SKM-1 treated with dmso at 0.1 percent for 144 hours (cell line): ENCODE measurements around the gene AHRR.
"Not testable (repeated sequence)": the region's sequence is repeated elsewhere in the genome, so short reads cannot be mapped to it uniquely, and the experiment has no call there.

Experiments
- DNase-seq: peaks from one replicate; lab custom pipeline; 2025; ENCODE audit not compliant: unreplicated experiment; lab: John Stamatoyannopoulos, UW

AHRR gene

DNA sequence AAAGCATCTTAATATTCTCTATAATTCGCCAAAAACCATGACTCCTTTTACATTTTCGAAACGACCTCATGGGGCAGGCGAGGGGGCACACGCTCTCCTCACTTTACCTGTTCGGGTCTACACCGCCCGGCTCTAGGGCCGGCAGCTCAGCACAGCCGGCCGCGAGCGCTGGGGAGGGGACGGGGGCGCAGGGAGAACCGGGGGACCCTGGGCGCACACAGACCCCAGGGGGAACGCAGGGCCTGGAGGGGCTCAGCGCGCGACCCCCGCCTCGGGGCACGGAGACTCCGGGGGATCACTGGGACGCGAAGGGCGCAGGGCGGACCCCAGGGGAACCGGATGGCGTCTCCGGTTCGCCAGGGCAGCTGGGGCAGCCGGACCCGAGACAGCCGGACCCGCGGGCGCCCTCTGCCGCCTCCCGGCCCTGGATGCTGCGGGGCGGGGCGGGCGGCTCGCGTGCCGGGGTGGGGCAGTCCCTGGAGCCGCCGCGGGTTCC, at the start of gene AHRR:
TSS of gene AHRR (plus strand) at position 485 of the 496 bp plus-strand sequence. CDS start 22,189 bp downstream, outside the sequence.
- DNase-seq = peak; percentile 35

DNA sequence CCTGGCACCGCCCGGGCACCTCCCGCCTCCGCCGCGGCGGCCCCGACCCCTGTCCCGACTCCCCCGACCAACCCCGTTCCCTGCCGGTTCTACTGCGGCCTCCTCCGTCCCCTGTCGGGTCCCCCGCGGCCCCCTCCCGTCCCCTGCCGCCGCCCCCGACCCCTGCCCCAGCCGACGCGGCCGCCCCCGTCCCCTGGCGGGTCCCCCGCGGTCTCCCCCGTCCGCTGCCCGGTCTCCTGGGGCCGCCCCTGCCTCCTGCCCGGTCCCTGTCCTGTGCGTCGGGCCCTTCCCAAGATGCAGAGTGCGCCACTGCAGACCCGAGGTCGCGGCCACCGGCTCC, 49.7 kb upstream of the AHRR start:
- not testable (repeated sequence) for DNase-seq

DNA sequence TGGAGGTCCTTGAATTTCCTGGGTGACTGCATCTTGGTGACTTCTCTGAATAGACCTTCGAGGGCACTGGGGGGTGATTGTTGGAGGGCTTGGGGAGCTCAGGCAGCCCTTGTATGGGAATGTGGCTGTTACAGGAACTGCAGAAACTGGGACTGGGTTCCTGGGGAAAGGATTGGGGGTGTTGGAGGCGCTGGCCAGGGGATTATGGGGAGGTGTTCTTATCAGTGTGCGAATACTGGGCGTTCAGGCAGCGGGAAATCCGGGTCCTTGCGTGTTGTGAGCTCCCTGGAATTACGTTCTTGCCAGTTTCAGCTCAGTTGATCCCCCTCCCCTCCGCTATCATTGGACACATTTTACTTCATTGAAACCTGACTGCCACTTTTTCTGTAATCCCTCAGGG, 48.4 kb upstream of the AHRR start:
- not testable (repeated sequence) for DNase-seq

DNA sequence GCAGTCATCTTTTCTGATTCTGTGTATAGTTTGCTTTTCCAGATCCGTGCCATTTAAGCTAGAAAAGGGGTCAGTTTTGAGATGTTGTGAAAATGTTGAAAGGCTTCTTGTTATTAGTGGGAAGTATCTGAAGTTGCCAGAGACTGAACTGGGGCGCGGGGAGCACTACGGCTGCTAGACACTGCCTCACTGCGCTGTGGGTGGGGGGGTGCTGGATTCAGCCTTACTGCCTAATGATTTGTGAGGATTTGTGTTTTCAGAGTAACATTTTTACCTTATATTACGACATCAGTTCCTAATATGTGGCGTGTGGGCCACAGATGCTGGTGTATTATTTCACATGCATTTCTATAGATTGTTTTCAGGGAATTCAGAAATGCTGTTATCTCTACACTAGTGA, 48.0 kb upstream of the AHRR start:
- DNase-seq = not testable (repeated sequence)

DNA sequence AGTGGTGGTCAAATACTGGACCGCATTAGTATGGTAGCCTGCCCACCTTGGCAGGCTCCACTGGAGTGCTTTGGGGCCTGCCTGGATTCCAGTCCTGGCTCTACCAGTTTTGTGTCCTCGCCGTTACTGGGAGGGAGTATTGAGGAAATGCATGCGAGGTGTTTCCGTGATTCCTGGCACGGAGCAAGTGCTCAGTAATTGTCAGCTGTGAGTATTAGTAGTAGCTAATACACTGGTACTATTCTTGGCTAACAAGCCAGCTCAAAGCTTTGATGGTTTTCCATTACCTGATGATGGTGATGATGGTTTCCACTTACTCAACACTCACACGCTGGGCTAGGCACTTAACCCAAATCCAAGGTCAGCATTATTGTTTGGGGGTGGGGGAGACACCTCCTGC, 47.2 kb upstream of the AHRR start:
- DNase-seq = not testable (repeated sequence)

DNA sequence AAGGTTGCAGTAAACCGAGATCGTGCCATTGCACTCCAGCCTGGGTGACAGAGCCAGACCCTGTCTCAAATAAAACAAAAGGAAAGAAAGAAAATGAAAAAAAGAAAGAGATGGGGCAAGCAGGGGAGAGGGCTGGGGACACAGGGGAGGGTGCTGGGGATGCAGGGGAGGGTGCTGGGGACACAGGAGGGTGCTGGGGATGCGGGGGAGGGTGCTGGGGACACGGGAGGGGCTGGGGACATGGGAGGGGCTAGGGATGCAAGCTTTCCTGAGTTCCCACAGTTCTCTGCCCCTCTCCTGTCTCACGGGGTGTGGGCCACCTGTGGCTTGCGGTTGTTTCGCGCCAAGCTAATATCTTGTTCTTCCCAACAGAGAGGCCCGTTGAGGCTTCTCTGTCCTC, 42.9 kb upstream of the AHRR start:
- DNase-seq = no peak

DNA sequence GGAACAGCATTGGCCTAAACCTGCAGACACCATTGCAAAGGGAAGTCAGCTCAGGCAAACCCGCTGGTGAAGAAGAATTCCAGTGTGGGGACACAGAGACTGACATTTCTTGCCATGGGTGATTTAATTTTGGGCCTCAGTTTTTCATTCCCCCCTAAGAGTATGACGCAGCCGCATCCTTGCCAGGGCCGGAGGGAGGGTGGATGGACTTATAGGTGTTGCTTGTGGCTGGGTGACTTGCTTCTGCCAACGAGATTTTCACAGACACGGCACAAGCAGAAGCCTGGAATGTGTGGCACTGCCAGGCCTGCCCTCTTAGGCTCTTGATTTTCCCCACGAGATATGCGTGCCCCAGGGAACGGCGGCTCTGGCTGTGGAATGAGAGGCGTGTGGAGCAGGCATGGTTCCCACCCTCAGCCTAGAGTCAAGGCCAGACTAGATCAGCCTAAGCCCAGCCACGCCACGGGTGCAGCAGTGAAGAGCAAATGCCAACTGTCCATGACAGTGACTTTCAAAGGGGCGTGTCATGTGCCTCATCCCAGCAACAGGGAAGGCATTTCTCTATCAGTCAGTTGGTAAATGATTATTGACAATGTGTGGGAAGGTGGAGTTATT, 42.4 kb upstream of the AHRR start:
- not testable (repeated sequence) for DNase-seq

DNA sequence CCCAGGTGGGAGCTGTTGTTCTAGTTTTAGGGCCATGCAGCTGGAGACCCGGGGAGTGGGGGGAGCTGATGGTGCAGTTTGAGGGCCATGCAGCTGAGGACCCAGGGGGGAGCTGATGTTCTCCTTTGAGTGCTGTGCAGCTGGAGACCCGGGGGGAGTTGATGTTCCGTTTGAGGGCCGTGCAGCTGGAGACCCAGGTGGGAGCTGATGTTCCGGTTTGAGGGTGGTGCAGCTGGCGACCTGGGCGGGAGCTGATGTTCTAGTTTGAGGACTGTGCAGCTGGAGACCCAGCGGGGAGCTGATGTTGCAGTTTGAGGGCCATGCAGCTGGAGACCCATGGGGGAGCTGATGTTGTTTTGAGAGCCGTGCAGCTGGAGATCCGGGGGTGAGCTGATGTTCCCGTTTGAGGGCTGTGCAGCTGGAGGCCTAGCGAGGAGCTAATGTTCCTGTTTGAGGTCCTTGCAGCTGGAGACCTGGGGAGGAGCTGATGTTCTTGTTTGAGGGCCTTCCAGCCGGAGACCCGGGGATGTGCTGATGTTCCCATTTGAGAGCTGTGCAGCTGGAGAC, 35.4 kb upstream of the AHRR start:
- DNase-seq = no peak

DNA sequence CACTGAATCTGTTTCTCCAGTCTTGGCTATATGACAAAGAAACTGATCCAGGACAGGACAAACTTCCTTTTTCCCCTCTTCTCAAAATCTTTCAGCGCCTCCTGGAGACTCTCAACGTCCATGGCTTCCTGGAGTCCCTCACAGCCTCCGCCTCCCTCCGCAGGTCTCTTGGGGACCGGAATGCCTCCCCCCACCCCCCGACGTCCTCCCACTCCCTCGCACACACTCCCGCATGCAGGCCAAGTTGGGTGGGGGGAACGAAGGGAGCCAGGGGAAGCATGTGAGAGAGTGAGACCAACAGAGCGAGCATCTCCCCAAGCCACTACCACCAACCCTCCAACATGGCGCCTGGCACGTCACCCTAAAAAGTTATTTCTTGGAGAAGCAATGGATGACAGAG, 31.3 kb upstream of the AHRR start:
- DNase-seq = not testable (repeated sequence)

DNA sequence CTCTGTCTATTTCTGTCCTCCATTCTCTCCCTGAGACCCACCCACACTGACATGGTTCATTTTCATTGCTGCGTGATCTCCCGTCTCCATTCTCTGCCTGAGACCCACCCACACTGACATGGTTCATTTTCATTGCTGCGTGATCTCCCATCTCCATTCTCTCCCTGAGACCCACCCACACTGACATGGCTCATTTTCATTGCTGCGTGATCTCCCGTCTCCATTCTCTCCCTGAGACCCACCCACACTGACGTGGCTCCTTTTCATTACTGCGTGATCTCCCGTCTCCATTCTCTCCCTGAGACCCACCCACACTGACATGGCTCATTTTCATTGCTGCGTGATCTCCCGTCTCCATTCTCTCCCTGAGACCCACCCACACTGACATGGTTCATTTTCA, 30.2 kb upstream of the AHRR start:
- DNase-seq = not testable (repeated sequence)

DNA sequence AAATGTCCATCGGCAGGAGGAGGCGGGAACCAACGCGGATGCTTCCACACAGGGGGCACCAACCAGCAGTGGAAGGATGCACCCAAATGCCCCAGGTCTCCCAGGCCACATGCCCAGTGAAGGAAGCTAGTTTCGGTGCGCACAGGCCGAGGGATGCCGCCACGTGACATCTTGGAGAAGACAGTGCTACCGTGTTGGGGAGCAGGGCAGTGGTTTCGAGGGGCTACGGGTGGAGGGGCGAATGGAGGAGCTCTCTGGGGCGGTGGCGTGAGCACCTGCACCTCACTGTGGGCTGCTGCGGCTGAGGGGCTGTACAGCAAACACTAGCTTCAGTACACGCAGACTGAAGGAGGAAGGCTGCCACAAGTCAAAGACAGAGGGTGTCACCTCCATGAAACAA, 26.7 kb upstream of the AHRR start:
- DNase-seq = not testable (repeated sequence)

DNA sequence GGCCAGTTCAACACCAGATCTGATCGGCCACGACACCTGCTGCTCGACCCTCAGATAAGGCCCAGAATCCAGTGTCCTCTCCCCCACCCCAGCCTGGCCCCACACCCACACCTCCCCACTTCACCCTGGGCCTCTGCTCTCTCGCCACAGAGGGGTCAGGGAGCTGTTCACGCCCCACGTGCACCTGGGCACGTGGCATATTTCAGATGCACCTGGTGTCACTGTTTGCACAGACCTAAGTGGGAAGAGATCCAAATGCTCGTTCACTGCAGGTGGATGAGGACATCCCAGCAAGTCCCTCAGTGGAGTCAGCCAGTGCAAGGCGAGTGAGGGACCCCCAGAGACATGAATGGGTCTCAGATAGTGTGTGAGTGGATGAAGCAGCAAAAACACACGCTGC, 25.3 kb upstream of the AHRR start:
- not testable (repeated sequence) for DNase-seq

DNA sequence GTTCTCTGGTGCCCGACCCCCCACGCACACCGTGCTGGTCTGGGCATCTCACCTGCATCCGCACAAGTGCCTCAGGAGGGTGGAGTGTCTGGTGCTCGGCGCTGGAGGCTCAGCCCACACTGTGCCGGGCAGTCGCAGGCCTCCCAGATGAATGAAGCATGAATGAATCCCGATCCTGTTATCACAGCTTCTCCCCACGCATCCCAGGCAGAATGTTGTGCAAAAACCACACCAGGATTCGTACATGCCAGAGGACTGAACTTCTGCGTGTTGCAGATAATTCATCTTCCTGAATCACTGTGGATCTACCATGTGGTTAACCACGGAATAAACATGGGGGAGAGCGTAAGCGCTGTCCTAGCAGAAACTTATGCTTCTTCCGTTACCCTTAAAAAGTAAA, 24.6 kb upstream of the AHRR start:
- DNase-seq = not testable (repeated sequence)

DNA sequence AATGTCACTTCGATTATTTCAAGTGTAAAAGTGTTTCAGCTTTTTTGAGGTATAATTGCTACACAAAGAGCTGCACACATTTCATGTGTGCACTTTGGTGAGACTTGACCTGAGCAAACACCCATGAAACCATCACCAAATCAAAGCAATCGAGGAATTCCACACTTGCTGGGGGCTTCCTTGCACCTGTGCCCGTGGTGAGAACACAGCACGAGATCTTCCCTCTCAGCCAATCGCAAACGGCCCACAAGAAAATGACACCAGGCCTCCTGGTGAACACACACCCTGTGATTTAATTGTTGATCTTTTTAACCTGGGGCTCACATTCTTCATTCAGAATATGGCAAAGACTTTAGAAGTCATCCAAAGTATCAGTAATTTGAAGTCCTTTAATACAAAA, 24.1 kb upstream of the AHRR start:
- DNase-seq = not testable (repeated sequence)

DNA sequence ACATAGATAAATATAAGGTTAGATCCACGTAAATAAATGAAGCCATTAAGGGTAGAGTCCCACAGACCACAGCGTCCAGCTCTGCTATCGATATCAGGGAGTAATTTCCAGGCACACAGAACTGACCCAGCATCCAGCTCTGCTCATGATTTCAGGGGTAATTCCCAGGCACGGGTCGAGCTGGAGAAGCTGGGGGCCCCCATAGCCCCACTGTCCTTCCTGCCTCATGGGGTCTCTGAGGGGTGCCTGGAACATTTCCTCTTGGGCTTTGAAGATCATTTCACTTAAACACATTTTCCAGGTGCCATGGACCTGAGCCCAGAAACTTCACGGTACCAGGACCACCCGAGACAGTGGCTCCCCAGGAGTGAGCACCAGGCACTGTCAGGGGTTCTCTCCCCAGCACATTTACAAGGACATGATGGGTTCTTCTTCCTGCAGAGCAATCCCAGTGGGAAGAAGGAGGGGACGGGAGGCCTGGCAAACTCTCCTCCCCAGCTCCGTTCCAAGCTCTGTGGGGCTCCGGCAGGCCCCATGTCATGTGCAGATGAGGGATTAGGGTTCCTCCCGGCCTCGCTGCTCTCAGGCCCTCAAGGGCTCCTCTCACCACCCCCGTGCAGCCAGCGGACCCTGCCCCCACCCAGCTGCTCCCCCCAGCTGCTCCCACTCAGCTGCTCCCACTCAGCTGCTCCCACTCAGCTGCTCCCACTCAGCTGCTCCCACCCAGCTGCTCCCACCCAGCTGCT, 23.4 kb upstream of the AHRR start:
- DNase-seq = not testable (repeated sequence)

DNA sequence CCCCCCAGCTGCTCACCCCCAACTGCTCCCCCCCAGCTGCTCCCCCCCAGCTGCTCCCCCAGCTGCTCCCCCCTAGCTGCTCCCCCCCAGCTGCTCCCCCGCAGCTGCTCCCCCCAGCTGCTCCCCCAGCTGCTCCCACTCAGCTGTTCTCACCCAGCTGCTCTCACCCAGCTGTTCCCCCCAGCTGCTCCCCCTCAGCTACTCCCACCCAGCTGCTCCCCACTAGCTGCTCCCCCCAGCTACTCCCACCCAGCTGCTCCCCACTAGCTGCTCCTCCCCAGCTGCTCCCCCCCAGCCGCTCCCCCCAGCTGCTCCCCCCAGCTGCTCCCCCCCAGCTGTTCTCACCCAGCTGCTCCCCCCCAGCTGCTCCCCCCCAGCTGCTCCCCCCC, 22.8 kb upstream of the AHRR start:
- DNase-seq = no peak

DNA sequence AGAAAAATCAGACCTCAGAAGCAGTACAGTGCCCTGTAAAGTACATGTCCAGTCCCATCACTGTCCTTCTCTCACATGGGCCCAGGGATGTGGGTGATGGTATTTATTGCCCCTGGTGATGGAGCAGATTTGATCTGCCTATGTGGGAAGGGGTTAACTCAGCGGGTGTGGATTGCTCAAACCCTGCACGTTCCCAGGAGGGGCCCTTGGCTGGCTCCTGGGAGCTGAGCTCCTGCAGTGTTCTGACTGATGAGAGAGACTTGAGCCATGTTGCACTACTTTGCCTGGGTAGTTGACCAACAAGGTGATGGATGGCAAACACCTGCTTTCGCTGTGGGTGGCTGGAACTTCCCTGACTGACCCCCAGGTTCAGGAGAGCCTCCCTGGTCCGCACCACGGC, 21.6 kb upstream of the AHRR start:
- not testable (repeated sequence) for DNase-seq

DNA sequence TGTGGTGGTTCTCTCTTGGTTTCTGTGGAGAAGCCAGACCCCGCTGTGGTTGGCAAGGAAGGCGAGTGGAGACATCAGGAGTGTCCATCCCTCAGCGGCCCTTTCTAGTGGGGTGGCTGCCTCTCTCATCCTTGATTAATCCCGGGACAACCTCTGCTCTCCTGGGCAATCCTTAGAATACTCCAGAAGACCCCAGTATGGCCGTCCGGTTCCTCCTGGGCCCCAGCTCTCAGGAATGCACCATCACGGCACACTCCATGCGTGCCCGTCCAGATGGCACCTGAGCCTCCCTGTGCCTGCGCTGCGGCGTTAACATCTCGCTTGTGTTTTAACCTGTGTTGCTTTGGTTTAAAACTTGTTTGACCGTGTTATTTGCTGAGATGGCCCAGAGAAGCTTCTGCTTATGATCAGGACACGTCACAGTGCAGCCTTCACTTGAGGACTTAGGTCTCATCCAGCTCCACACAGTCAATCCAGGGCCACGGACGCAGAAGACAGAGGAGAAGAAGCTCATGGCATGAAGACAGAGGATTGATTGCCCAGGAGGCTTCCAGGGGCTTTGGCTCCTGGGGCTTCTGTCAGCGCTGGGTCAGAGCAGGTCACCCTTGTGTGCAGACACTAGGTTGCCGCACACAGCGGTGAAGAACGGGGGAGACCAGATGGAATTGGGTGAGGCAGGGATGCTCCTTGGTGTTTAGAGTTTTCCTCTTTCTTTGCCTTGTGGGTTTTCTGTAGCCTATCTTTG, 20.7 kb upstream of the AHRR start:
- not testable (repeated sequence) for DNase-seq

DNA sequence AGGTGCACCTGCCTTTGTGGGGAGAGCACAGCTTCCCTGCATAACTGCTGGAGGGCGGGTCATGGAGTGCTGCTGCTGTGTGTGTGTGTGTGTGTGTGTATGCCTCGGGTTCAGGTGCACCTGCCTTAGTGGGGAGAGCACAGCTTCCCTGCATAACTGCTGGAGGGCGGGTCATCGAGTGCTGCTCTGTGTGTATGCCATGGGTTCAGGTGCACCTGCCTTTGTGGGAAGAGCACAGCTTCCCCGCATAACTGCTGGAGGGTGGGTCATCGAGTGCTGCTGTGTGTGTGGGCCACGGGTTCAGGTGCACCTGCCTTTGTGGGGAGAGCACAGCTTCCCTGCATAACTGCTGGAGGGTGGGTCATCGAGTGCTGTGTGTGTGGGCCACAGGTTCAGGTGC, 19.1 kb upstream of the AHRR start:
- DNase-seq = not testable (repeated sequence)

DNA sequence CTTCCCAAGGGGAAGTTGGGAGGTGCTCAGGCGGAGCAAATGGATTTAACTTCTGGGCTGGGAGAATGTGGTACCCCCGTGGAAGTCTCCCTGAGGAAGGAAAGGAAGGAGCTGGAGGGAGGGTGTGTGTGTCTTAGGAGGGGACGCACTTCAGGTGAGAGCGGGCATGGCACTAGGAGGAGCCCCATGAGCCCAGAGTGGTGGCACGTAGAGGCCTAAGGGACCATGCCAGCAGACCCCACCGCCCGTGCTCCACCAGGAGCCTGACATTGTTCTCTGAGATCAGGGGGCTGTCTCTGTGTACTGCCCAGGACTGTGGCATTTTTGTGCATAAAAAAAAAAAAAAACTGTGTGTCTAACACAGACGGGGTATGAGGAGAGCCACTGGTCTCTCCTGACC, 18.5 kb upstream of the AHRR start:
- DNase-seq = no peak

DNA sequence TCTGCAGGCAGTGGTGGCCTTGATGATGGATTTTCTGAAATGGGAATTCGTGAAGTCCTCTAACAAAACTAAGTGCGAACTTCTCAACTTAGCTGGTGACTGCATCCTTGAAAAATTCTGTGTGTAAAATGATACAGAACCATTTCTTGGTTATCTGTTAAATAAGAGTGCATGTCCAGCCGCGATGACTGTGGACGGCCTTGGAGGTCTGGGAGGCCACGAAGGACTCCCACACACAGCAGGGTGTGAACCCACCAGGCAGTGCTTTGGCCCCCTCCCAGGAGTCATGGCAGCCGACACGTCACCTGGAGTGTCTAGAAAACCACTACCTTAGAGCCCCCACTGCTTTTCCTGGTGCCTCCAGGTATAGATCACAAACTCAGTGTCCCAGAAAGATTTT, 17.8 kb upstream of the AHRR start:
- not testable (repeated sequence) for DNase-seq

DNA sequence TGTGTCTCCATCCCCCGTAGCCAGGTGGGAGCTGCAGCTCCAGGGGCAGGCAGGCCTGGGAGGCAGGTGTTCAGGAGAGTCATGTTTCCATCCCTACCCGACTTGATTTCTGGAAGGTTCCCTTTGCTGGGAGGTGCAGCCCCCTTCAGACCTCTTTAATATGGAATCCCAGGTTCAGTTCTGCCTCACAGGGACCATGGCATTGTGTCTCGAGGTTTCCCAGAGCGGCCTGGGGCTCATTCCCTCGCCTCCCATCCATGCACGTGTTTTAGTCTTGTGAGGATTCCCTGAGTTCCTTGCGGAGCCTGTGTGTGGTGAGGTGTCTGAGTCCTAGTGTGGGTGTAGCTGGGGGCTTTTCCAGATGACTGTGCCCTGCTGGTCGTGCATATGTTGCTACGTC, 16.5 kb upstream of the AHRR start:
- DNase-seq = no peak
